HG03520 (cell line): ENCODE data around the gene FCN3.

Source experiments
- ATAC-seq: cut with Tn5 transposase; IDR thresholded peaks from one replicate; pipeline ENCODE4 v1.9.1; 2021; ENCODE audit warnings: mild to moderate bottlenecking, moderate library complexity; ENCODE audit not compliant: unreplicated experiment

FCN3 gene

GRCh38 chr1:27361044-27361402, 13.6 kb downstream of the FCN3 start:
- no peak for ATAC-seq

GRCh38 chr1:27360159-27361043, 14.2 kb downstream of the FCN3 start:
- no peak for ATAC-seq

- ATAC-seq: no peak
Observed at GRCh38 chr1:27359822-27360158, 14.8 kb downstream of the FCN3 start.

- no peak for ATAC-seq
Observed at GRCh38 chr1:27358928-27359313, 15.7 kb downstream of the FCN3 start.

- no peak for ATAC-seq
Observed at GRCh38 chr1:27358038-27358927, 16.3 kb downstream of the FCN3 start.

GRCh38 chr1:27357281-27358037, 17.2 kb downstream of the FCN3 start:
- ATAC-seq: peak; percentile 38

- no peak for ATAC-seq
Observed at GRCh38 chr1:27356619-27357280, 17.9 kb downstream of the FCN3 start.

GRCh38 chr1:27356277-27356618, 18.4 kb downstream of the FCN3 start:
- ATAC-seq: no peak

GRCh38 chr1:27355683-27356082, 18.9 kb downstream of the FCN3 start:
- ATAC-seq: no peak

- ATAC-seq: no peak
Observed at GRCh38 chr1:27353629-27354028, 21.0 kb downstream of the FCN3 start.

- ATAC-seq: no peak
Observed at GRCh38 chr1:27353166-27353565, 21.5 kb downstream of the FCN3 start.

GRCh38 chr1:27351541-27352107, 23.0 kb downstream of the FCN3 start:
- no peak for ATAC-seq

- no peak for ATAC-seq
Observed at GRCh38 chr1:27350663-27351540, 23.7 kb downstream of the FCN3 start.

GRCh38 chr1:27349784-27350662, 24.6 kb downstream of the FCN3 start:
- no peak for ATAC-seq

GRCh38 chr1:27348861-27349783, 25.5 kb downstream of the FCN3 start:
- no peak for ATAC-seq

GRCh38 chr1:27346991-27347624, 27.5 kb downstream of the FCN3 start:
- no peak for ATAC-seq

GRCh38 chr1:27346357-27346756, 28.3 kb downstream of the FCN3 start:
- no peak for ATAC-seq
